Measurements from ENCODE around the gene DNAJC28. TPM values are rescaled to one million over a fixed set of nuclear protein-coding genes. Genes with fewer than 3 reads are reported as not detected.

DNAJC28 gene
- total RNA-seq, 2 donors from 2014 or later: 3.9 to 5.8 TPM

- Mint-ChIP-seq H3K27me3 (ENCODE audit: insufficient read depth) (no peaks in the 10 kb centered on the region), H3K36me3 (ENCODE audit: low read depth) (peaks cover 43% of the 10 kb centered on the region), H3K27ac (no peak overlapping the region), H3K4me3 (no peak overlapping the region), H3K4me1 (peaks cover 8% of the 10 kb centered on the region), H3K9me3 (no peaks in the 10 kb centered on the region)
- Histone ChIP-seq H3K4me1 (ENCODE audit: control insufficient read depth, insufficient read depth, low read length) (no peaks in the 10 kb centered on the region), H3K27me3 (ENCODE audit: control insufficient read depth, insufficient read depth, low read length, poor library complexity, severe bottlenecking) (no peaks in the 10 kb centered on the region), H3K36me3 (ENCODE audit: control insufficient read depth, insufficient read depth, low read length) (peaks cover 45% of the 10 kb centered on the region), H3K9ac (ENCODE audit: extremely low read depth, low read length, poor library complexity, severe bottlenecking) (no peak overlapping the region), H3K9me3 (ENCODE audit: control insufficient read depth, low read length) (peaks cover 10% of the 10 kb centered on the region), H3K4me3 (ENCODE audit: low read length) (peak overlapping the region; percentile 97), H3K27ac (ENCODE audit: low read depth, low read length) (no peak overlapping the region)
- 94 to 95% methylated on average over 3 to 4 of the region's 4 CpGs for WGBS, 2 experiments (ENCODE audit: insufficient coverage in 1 of 2, insufficient read length in 1 of 2)
- DNase-seq: no peak
- no peak for TF ChIP-seq CTCF (conservative IDR thresholded peaks at IDR 0.05)
These were observed 48.1 kb upstream of the DNAJC28 start for GRCh38 chr21:33539616-33540015.

GRCh38 chr21:33537212-33537611, 45.7 kb upstream of the DNAJC28 start:
- Mint-ChIP-seq H3K9me3 (no peaks in the 10 kb centered on the region), H3K4me3 (no peak overlapping the region), H3K27ac (no peak overlapping the region), H3K36me3 (ENCODE audit: low read depth) (peaks cover 64% of the 10 kb centered on the region), H3K27me3 (ENCODE audit: insufficient read depth) (no peaks in the 10 kb centered on the region), H3K4me1 (peaks cover 8% of the 10 kb centered on the region)
- Histone ChIP-seq H3K4me1 (ENCODE audit: control insufficient read depth, insufficient read depth, low read length) (no peaks in the 10 kb centered on the region), H3K4me3 (ENCODE audit: low read length) (no peak overlapping the region), H3K36me3 (ENCODE audit: control insufficient read depth, insufficient read depth, low read length) (peaks cover 67% of the 10 kb centered on the region), H3K27me3 (ENCODE audit: control insufficient read depth, insufficient read depth, low read length, poor library complexity, severe bottlenecking) (no peaks in the 10 kb centered on the region), H3K9ac (ENCODE audit: extremely low read depth, low read length, poor library complexity, severe bottlenecking) (no peak overlapping the region), H3K27ac (ENCODE audit: low read depth, low read length) (no peak overlapping the region), H3K9me3 (ENCODE audit: control insufficient read depth, low read length) (peaks cover 10% of the 10 kb centered on the region)
- no peak for TF ChIP-seq CTCF (conservative IDR thresholded peaks at IDR 0.05)
- 100% methylated on average over 1 of the region's 2 CpGs; no CpG with 5 or more reads in 1 of the 2 experiments for WGBS, 2 experiments (ENCODE audit: insufficient coverage in 1 of 2, insufficient read length in 1 of 2)
- DNase-seq: no peak

GRCh38 chr21:33531007-33531406, 39.5 kb upstream of the DNAJC28 start:
- peaks cover 95% of the 10 kb centered on the region for H3K36me3 ChIP-seq (ENCODE audit: control insufficient read depth, insufficient read depth, low read length)
- no peak for DNase-seq
- no peak for TF ChIP-seq CTCF (conservative IDR thresholded peaks at IDR 0.05)
- no peaks in the 10 kb centered on the region for H3K9me3 Mint-ChIP-seq
- no peaks in the 10 kb centered on the region for H3K27me3 ChIP-seq (ENCODE audit: control insufficient read depth, insufficient read depth, low read length, poor library complexity, severe bottlenecking)
- H3K27me3 Mint-ChIP-seq (ENCODE audit: insufficient read depth): no peaks in the 10 kb centered on the region
- 100% methylated on average over 2 of the region's 3 CpGs; no CpG with 5 or more reads in 1 of the 2 experiments for WGBS, 2 experiments (ENCODE audit: insufficient coverage in 1 of 2, insufficient read length in 1 of 2)
- no peaks in the 10 kb centered on the region for H3K4me1 ChIP-seq (ENCODE audit: control insufficient read depth, insufficient read depth, low read length)
- H3K4me3 ChIP-seq (ENCODE audit: low read length): no peak overlapping the region
- H3K36me3 Mint-ChIP-seq (ENCODE audit: low read depth): peaks cover 78% of the 10 kb centered on the region
- no peak overlapping the region for H3K4me3 Mint-ChIP-seq
- no peaks in the 10 kb centered on the region for H3K9me3 ChIP-seq (ENCODE audit: control insufficient read depth, low read length)
- H3K27ac Mint-ChIP-seq: no peak overlapping the region
- H3K4me1 Mint-ChIP-seq: no peaks in the 10 kb centered on the region
- no peak overlapping the region for H3K9ac ChIP-seq (ENCODE audit: extremely low read depth, low read length, poor library complexity, severe bottlenecking)
- no peak overlapping the region for H3K27ac ChIP-seq (ENCODE audit: low read depth, low read length)

Measured in endodermal cell (in vitro differentiated cells).